ENCODE results near the gene PLGRKT. TPM values are rescaled to one million over a fixed set of nuclear protein-coding genes. Genes with fewer than 3 reads are reported as not detected.
"Not testable (repeated sequence)": the region's sequence is repeated elsewhere in the genome, so short reads cannot be mapped to it uniquely, and the experiment has no call there.

PLGRKT gene
- 12.9 and 14.1 TPM in 2 replicates for total RNA-seq (2014; rRNA removed; shearing (Covaris generic); ENCODE audit: low replicate concordance)

GRCh38 chr9:5437254-5438216 is at the start of gene PLGRKT:
Gene PLGRKT, minus strand, starts transcription at chr9:5437925. Its CDS starts 5,948 bp downstream, at chr9:5431977.
- H3K27me3 ChIP-seq: no peaks in the 10 kb centered on the region
- H3K4me3 ChIP-seq: peak within 1 kb of the TSS; percentile 65
- H3K9me3 ChIP-seq: no peaks in the 10 kb centered on the region
- H3K36me3 ChIP-seq: no peaks in the 10 kb centered on the region
- DNase-seq: peak; percentile 87

- H3K27me3 ChIP-seq: no peaks in the 10 kb centered on the region
- H3K9me3 ChIP-seq: no peaks in the 10 kb centered on the region
- H3K36me3 ChIP-seq: no peaks in the 10 kb centered on the region
- DNase-seq: no peak
- no peak overlapping the region for H3K4me3 ChIP-seq
These were observed 49.3 kb upstream of the PLGRKT start for GRCh38 chr9:5486988-5487387.

DNA sequence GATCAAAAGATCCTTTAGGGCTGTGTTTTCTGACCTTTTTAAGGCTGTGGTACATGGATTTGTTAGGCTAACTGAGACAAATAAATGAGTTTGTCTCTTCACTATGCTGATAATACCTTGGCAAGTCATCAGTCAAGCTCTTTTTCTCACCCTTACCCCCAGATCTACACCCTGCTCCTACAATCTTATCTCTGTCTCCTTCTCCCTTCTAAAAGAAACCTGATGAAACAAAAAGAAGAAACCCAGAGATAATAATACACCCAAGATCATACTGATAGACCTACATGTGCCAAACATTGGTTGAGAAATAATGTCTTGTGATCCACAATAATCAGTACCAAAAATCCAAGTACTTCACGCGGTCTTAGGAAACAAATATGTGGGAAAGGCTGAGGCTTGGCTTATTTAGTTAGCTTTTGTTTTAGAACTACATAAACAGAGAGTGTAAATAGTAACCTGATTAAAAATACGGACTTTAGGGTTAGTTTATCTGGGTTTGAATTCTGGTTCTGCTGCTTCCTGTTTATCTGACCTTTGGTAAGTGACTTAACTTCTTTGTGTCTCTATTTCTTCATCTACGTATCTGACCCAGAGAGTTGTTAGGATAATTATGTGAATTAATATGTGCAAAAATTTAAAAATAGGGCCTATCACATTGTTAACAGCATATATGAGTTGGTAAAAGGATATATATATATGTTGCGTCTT is 47.8 kb upstream of the PLGRKT start:
- no peaks in the 10 kb centered on the region for H3K27me3 ChIP-seq
- H3K9me3 ChIP-seq: no peaks in the 10 kb centered on the region
- no peak for DNase-seq
- no peak overlapping the region for H3K4me3 ChIP-seq
- no peaks in the 10 kb centered on the region for H3K36me3 ChIP-seq

GRCh38 chr9:5483306-5483705 is 45.6 kb upstream of the PLGRKT start:
- H3K27me3 ChIP-seq: no peaks in the 10 kb centered on the region
- H3K4me3 ChIP-seq: no peak overlapping the region
- no peak for DNase-seq
- no peaks in the 10 kb centered on the region for H3K9me3 ChIP-seq
- H3K36me3 ChIP-seq: no peaks in the 10 kb centered on the region

GRCh38 chr9:5482194-5482593 is 44.5 kb upstream of the PLGRKT start:
- H3K4me3 ChIP-seq: no peak overlapping the region
- no peaks in the 10 kb centered on the region for H3K27me3 ChIP-seq
- no peaks in the 10 kb centered on the region for H3K36me3 ChIP-seq
- DNase-seq: no peak
- H3K9me3 ChIP-seq: no peaks in the 10 kb centered on the region

DNA sequence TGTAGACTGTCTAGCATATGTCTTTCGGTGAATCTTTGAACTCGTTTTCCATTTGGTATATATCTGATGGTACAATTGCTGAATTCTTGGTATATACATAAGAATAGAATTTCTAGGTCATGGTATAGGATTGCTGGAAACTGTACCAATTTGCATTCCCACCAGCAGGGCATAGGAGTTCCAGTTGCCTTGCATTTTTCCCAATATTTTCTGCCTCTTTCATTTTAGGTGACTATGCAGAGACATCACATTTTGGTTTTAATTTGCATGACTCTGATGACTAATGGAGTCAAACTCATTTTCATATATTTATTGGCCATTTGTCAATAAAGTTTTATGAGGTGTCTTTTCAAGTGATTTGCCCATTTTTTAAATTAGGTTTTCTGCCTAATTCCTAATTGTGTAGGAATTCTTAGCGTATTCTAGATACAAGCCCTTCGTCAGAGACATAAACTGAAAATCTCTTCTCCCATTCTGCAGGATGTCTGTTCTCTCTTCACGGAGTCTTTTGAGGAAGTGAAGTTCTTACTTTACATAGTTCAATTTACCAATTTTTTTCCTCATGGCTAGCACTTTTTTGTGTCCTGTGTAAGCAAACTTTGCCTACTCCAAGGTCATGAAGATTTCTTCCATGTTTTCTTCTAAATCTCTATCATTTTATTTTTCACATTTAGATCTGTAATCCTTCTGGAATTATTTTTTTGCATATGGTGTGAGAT is 43.8 kb upstream of the PLGRKT start:
- H3K36me3 ChIP-seq: no peaks in the 10 kb centered on the region
- no peaks in the 10 kb centered on the region for H3K27me3 ChIP-seq
- no peak for DNase-seq
- H3K4me3 ChIP-seq: no peak overlapping the region
- no peaks in the 10 kb centered on the region for H3K9me3 ChIP-seq

DNA sequence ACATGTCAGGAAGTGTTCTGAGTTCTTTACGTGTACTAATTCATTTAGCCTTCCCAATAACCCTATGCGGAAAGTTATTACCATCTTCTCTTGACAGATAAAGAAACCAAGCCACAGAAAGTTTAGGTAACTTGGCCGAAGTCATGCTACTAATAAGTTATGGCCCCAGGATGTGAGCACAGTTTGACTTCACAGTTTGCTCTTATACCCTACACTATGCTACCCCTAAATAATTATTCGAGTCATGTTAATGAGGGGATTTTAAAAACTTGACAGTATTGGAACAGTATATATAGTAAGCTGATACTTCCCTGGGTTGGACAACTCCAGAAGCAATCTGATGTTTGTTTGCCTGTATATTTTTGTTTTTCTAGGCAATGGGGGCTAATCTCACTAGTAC is 43.2 kb upstream of the PLGRKT start:
- Histone ChIP-seq H3K9me3 (no peaks in the 10 kb centered on the region), H3K27me3 (no peaks in the 10 kb centered on the region), H3K36me3 (no peaks in the 10 kb centered on the region), H3K4me3 (no peak overlapping the region)
- DNase-seq: no peak

GRCh38 chr9:5479994-5480694 is 42.4 kb upstream of the PLGRKT start:
- H3K4me3 ChIP-seq: no peak overlapping the region
- no peaks in the 10 kb centered on the region for H3K36me3 ChIP-seq
- H3K9me3 ChIP-seq: no peaks in the 10 kb centered on the region
- no peak for DNase-seq
- no peaks in the 10 kb centered on the region for H3K27me3 ChIP-seq

GRCh38 chr9:5478206-5478605 is 40.5 kb upstream of the PLGRKT start:
- no peaks in the 10 kb centered on the region for H3K9me3 ChIP-seq
- H3K4me3 ChIP-seq: no peak overlapping the region
- DNase-seq: no peak
- no peaks in the 10 kb centered on the region for H3K36me3 ChIP-seq
- no peaks in the 10 kb centered on the region for H3K27me3 ChIP-seq

GRCh38 chr9:5475611-5476010 is 37.9 kb upstream of the PLGRKT start:
- H3K9me3 ChIP-seq, H3K27me3 ChIP-seq, DNase-seq, H3K36me3 ChIP-seq, H3K4me3 ChIP-seq: not testable (repeated sequence)

- Histone ChIP-seq H3K36me3 (no peaks in the 10 kb centered on the region), H3K9me3 (no peaks in the 10 kb centered on the region), H3K4me3 (no peak overlapping the region), H3K27me3 (no peaks in the 10 kb centered on the region)
- DNase-seq: no peak
These were observed 33.1 kb upstream of the PLGRKT start for GRCh38 chr9:5470816-5471215.

- Histone ChIP-seq H3K36me3 (no peaks in the 10 kb centered on the region), H3K9me3 (no peaks in the 10 kb centered on the region), H3K27me3 (no peaks in the 10 kb centered on the region), H3K4me3 (no peak overlapping the region)
- DNase-seq: no peak
These were observed 32.4 kb upstream of the PLGRKT start for GRCh38 chr9:5470122-5470521.

DNA sequence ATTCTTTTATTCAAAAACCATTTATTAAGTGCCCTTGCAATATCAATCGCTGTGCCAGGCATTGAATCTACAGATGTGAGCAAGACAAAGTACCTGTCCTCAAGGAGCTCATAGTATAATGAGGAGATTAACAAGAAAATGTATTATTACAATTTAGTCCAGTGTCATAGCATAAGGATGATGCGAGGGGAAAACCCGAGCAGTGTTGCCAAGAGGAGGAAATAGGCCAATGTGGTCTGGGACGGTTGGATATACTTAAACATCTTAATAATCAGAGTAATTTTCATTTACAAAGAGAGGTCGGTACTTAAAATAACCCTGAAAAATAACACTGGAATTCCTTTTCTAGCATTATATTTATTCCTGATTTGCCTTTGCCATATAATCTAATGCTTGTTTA is 31.1 kb upstream of the PLGRKT start:
- H3K9me3 ChIP-seq: no peaks in the 10 kb centered on the region
- H3K4me3 ChIP-seq: no peak overlapping the region
- no peak for DNase-seq
- H3K27me3 ChIP-seq: no peaks in the 10 kb centered on the region
- H3K36me3 ChIP-seq: no peaks in the 10 kb centered on the region

DNA sequence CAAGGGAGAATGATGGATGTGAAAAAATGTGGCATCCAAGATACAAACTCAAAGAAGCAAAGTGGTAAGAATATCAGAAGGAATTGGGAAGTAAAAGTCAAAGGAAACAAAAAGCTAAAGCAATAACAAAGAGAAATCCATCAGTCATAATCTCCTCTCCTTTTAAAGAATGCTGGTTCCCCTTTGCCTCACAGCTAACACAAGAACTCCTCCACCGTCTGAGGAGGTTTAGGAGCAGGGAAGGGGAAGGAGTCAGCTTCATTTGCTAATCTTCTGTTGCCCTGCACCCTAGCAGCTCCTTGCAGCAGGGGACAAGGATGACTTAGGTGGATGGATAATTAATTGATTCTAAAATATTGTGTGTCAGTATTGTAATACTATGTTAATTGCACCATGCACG is 29.0 kb upstream of the PLGRKT start:
- Histone ChIP-seq H3K36me3 (no peaks in the 10 kb centered on the region), H3K9me3 (no peaks in the 10 kb centered on the region), H3K4me3 (no peak overlapping the region), H3K27me3 (no peaks in the 10 kb centered on the region)
- no peak for DNase-seq

- H3K9me3 ChIP-seq: no peaks in the 10 kb centered on the region
- DNase-seq: no peak
- no peaks in the 10 kb centered on the region for H3K27me3 ChIP-seq
- no peak overlapping the region for H3K4me3 ChIP-seq
- H3K36me3 ChIP-seq: no peaks in the 10 kb centered on the region
These were observed 28.3 kb upstream of the PLGRKT start for GRCh38 chr9:5466005-5466404.

DNA sequence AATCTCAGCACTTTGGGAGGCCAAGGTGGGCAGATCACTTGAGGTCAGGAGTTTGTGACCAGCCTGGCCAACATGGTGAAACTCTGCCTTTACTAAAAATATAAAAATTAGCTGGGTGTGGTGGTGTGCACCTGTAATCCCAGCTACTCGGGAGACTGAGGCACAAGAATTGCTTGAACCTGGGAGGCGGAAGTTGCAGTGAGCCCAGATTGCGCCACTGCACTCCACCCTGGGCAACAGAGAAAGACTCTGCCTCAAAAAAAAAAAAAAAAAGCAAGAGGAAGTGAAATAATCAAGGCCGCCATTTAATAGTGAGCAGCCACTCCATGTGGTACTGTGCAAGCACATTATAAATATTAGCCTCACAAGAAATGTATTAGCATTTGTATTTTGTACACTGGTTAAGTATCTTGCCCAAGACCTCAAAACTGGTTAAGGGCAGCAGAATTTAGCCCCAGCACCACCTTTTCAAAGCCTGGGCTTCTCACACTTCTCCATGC is 27.2 kb upstream of the PLGRKT start:
- not testable (repeated sequence) for H3K36me3 ChIP-seq

More for the DNA sequence above, 27.2 kb upstream of the PLGRKT start:
- not testable (repeated sequence) for DNase-seq, H3K9me3 ChIP-seq, H3K27me3 ChIP-seq, H3K4me3 ChIP-seq

Measured in MG63 (cell line).